Measurements from ENCODE around the gene RASIP1. TPM values are rescaled to one million over a fixed set of nuclear protein-coding genes. Genes with fewer than 3 reads are reported as not detected.

Gene RASIP1
- total RNA-seq, 2 experiments from 2014 or later: not detected

DNA sequence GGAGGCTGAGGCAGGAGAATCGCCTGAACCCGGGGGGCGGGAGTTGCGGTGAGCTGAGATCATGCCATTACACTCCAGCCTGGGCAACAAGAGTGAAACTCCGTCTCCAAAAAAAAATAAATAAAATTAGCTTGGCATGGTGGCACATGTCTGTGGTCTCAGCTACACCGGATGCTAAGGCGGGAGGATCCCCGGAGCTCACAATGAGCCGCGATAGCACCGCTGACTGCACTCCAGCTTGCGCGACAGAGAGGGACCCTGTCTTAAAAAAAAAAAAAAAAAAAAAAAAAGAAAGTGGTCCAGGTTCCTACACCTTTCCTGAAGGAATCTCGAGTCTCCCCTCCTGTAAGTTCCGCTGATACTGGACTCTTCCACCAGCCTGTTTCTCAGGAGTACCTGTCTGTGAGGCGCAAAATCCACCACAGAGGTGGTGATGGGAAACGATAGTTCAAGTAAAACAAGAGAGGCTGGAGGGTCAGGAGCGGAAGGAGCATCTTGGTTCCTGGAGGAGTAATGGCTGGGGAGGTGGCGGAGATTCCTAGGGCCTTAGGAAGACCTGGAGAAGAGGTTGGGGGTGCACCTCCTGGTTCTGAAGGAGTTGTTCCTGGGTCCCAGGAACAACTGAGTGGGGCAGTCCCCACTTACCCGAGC is 11.6 kb upstream of the RASIP1 start:
- DNase-seq: no peak
- peak overlapping the region; percentile 45 for H3K4me3 Mint-ChIP-seq
- CTCF ChIA-PET: interaction anchor here (0.6 to 1.2 kb wide), 2 partner anchors 9 to 36 kb away, joined by 4 to 6 read pairs; no protein-coding TSS in a partner anchor

DNA sequence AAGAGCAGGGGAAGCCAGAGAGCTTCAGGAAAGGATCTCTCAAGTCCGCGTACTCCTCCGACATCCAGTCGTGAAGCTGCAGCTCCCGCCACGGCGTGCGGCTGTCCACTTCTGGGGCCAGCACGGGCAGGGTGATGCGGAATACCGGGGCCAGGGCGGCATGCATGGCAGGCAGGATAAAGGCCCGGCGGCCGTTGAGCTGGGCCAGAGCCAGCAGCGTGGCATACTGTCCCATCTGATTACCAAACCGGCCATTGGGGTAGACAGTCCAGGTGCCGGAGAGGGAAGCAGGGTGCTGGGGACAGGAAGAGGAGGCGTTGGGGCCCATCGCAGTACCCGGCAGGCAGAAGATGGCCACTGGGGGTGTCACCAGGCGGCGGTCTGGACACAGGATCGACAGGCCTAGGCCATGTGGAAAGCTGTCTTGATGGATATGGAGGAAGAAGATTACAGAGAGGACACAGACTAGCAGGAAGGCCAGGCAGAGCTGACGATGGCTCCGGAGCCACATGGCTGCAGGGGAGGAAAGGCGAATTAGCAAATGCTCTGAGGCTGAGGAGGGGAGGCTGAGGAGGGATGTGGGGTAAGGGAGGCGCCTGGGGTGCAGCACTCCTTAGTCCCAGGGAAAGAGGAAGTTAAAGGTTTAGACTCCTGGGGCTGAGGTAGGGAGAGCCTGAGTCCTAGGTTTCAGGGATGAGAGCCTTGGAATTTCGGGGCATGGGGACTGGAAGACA is 10.5 kb upstream of the RASIP1 start:
- CTCF ChIA-PET: interaction anchor here (1.2 kb wide), 1 partner anchor 37 kb away, joined by 4 read pairs; no protein-coding TSS in a partner anchor

More for the DNA sequence above, 11.6 kb upstream of the RASIP1 start:
- H3K27ac Mint-ChIP-seq: no peak overlapping the region
- peak; percentile 13 for ATAC-seq
- no peaks in the 10 kb centered on the region for H3K36me3 Mint-ChIP-seq
- H3K27me3 Mint-ChIP-seq: peaks cover 36% of the 10 kb centered on the region
- H3K4me1 Mint-ChIP-seq: peaks cover 15% of the 10 kb centered on the region
- no peaks in the 10 kb centered on the region for H3K9me3 Mint-ChIP-seq (ENCODE audit: low read depth)

DNA sequence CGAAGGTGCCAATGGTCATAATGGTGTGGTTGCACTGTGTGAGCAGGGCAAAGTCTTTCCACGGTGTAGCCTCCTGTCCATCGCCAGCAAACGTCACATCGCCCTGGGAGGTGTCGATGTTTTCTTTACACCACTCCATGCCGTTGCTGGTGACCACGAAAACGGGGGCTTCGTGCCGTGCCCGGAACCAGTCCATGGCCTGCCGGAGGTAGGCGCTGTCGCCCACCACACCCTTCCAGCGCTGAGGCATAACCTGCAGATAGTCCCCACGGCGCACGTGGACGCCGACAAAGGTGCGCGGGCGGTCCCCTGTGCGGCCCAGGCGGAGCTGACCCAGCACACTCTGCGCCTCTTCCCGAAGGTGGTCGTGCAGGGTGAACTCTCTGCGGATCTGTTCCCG is 9.9 kb upstream of the RASIP1 start:
- Mint-ChIP-seq H3K9me3 (ENCODE audit: low read depth) (no peaks in the 10 kb centered on the region), H3K4me1 (peaks cover 18% of the 10 kb centered on the region), H3K27ac (no peak overlapping the region), H3K4me3 (no peak overlapping the region), H3K27me3 (peaks cover 41% of the 10 kb centered on the region), H3K36me3 (no peaks in the 10 kb centered on the region)
- no peak for DNase-seq
- no peak for ATAC-seq
- CTCF ChIA-PET: no interaction called here

More for the DNA sequence above, 10.5 kb upstream of the RASIP1 start:
- Mint-ChIP-seq H3K4me1 (peaks cover 18% of the 10 kb centered on the region), H3K9me3 (ENCODE audit: low read depth) (no peaks in the 10 kb centered on the region), H3K4me3 (no peak overlapping the region), H3K27me3 (peaks cover 40% of the 10 kb centered on the region), H3K27ac (no peak overlapping the region), H3K36me3 (no peaks in the 10 kb centered on the region)
- ATAC-seq: no peak
- no peak for DNase-seq

DNA sequence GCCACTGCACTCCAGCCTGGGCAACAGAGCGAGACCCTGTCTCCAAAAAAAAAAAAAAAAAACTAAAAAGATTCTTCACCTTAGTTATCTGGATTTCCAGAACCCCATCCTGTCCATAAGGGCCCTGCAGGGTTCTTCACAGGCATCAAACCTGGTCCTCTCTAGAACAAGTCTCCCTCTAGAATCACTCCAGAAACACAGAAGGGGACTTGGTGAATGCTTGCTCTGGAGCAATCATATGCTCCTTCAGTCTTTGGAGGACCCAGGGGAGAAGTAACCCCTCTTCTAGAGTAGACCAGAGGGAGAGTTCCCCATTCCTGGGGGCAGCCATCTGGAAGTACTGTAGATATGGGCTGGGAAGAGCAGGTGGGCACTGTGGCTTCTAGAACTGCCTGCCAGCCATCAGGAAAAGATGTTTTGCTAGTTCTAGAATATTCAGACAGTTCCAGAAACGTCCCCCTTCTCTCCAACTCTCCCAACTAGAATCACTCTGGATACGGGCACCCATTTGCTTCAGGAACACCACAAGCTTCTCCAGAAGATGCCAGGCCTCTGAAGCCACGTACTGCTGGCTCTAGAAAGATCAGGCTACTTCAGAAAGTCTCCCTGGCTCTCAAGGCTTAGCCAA is 9.3 kb upstream of the RASIP1 start:
- no peak for DNase-seq
- CTCF ChIA-PET: interaction anchor here (1.6 kb wide), 1 partner anchor 11 kb away, joined by 6 read pairs; no protein-coding TSS in a partner anchor
- Mint-ChIP-seq H3K4me3 (no peak overlapping the region), H3K27me3 (peaks cover 38% of the 10 kb centered on the region), H3K27ac (no peak overlapping the region), H3K4me1 (peaks cover 18% of the 10 kb centered on the region), H3K36me3 (no peaks in the 10 kb centered on the region), H3K9me3 (ENCODE audit: low read depth) (no peaks in the 10 kb centered on the region)
- no peak for ATAC-seq

DNA sequence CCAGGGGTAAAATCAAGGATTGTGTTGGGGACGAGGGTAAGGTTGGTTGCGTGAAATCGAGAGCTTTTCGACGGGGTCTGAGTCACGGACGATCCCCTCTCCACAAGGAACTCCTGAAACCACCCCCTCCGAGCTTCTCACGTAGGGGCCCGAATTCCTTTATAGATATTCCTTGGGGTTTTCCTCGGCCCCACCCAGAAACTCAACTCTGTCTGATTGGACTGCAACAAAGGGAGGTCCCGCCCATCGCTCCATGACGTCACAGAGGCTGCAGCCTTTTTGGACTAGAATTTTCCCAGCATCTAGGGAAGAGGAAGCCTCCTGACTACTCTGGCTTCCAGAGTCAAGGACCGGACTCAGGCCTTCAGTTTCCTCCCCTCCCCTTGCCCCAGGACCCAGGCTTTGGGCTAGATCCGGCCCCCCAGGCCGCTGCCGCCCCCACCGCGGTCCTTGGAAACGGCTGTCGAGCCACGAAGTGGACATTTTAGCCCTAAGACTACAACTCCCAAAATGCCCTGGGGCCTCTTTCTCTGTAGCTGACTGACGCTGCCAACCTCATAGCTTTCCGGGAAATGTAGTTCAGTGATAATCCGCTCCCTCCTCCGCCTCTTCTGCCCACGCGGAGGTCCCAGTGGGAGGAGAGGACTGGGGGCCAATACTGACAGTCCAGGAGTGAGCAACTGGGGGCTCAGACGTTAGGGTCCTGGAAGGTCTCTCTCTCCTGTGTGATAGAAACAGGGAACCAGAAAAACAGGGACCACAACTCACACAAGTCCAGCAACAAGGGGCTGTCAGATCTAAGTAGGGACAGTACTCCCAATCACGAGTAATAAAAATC is 6.5 kb upstream of the RASIP1 start, which contains the start of gene IZUMO1:
Gene IZUMO1, minus strand, starts transcription at position 172 of the 838 bp plus-strand sequence. CDS start 1,050 bp downstream, outside the sequence.
- H3K4me1 Mint-ChIP-seq: peaks cover 9% of the 10 kb centered on the region
- CTCF ChIA-PET: interaction anchor here (1.0 to 1.2 kb wide), 3 partner anchors 8 to 96 kb away, joined by 3 to 6 read pairs (median 3); no protein-coding TSS in a partner anchor
- H3K27ac Mint-ChIP-seq: no peak within 1 kb of the TSS
- peak within 1 kb of the TSS; percentile 22 for H3K4me3 Mint-ChIP-seq
- H3K9me3 Mint-ChIP-seq (ENCODE audit: low read depth): no peaks in the 10 kb centered on the region
- peaks cover 19% of the 10 kb centered on the region for H3K27me3 Mint-ChIP-seq
- peak; percentile 79 for ATAC-seq
- peak; percentile 72 for DNase-seq
- no peaks in the 10 kb centered on the region for H3K36me3 Mint-ChIP-seq

DNA sequence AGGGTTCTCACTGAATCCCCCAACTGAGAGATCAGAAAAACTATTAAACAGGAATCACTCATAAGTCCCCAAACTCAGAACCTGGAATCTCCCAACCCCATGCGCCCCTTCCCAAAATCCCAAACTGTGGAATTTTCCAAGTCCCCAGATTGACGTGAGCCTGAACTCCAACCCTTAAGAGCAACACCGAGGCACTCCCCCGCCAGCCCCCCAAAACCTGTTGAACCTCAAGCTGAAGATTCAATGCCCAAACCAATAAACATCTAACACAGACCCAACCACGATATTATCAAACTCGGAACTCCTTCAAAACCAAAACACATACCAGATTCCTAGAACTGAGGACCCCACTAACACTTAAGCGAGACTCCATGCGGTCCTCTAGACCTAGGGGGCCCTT is 5.7 kb upstream of the RASIP1 start:
- peaks cover 9% of the 10 kb centered on the region for H3K4me1 Mint-ChIP-seq
- ATAC-seq (no peak), DNase-seq (no peak)
- H3K9me3 Mint-ChIP-seq (ENCODE audit: low read depth): no peaks in the 10 kb centered on the region
- H3K27ac Mint-ChIP-seq: no peak overlapping the region
- no peaks in the 10 kb centered on the region for H3K36me3 Mint-ChIP-seq
- CTCF ChIA-PET: no interaction called here
- peaks cover 19% of the 10 kb centered on the region for H3K27me3 Mint-ChIP-seq
- H3K4me3 Mint-ChIP-seq: no peak overlapping the region

DNA sequence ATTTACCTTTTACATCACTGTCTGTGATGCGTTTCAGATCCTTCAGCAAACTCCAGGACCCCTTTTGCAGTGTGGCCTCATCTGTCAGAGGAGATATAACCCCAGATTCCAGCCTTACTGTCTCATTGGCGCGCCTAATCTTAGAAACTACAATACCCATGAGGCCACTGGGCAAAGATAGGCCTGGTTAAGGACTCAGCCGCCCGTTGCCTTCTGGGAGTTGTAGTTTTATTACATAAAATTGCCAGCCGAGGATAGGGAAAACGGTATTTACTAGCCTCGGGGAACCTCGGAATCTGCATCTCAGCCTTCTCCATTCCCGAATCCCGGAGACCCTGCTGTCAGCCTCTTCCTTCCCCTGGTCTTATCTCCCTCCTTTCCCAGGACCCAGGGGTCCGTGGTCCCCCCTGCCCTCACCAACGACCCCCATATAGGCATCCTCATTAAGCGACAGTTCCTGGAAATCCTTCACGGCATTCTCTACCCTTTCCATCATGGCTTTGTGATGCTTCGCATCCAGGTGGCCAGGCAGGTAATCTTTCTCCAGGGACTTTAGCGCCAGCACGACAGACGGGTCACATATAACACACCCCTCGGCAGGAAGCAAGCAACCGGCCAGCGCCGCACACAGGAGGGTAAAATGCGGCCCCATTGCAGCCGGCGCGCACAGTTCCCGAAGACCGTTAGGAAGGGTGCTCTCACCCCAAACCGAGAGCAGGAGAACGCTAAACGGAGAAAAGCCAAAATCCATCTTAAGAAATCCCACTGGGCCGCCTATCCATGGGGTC is 5.0 kb upstream of the RASIP1 start:
- Mint-ChIP-seq H3K4me1 (peaks cover 8% of the 10 kb centered on the region), H3K9me3 (ENCODE audit: low read depth) (no peaks in the 10 kb centered on the region), H3K4me3 (no peak overlapping the region), H3K27ac (no peak overlapping the region), H3K27me3 (peaks cover 24% of the 10 kb centered on the region), H3K36me3 (no peaks in the 10 kb centered on the region)
- DNase-seq: peak; percentile 73
- peak; percentile 78 for ATAC-seq
- CTCF ChIA-PET: interaction anchor here (1.3 kb wide), 1 partner anchor 91 kb away, joined by 6 read pairs; the partner anchor contains the start of gene HSD17B14

DNA sequence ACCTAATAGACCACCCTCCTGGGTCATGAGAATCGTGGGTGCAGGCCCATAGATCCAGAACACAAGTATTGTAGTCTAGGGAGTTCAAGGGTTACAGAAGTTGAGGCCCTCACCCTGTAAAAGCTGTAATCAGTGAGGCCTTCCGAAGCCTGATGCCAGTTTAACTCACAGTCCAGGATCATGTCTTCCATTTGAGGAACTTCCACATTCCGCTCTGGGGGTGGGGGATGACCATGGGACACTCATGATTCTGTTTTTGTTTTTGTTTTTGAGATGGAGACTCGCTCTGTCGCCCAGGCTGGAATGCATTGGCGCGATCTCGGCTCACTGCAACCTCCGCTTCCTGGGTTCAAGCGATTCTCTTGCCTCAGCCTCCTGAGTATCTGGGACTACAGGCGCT is 1.7 kb upstream of the RASIP1 start:
- CTCF ChIA-PET: interaction anchor here (0.8 kb wide), 1 partner anchor 114 kb away, joined by 3 read pairs; no protein-coding TSS in a partner anchor
- H3K4me1 Mint-ChIP-seq: peaks cover 17% of the 10 kb centered on the region
- ATAC-seq: no peak
- H3K27me3 Mint-ChIP-seq: peaks cover 27% of the 10 kb centered on the region
- no peak overlapping the region for H3K27ac Mint-ChIP-seq
- no peak overlapping the region for H3K4me3 Mint-ChIP-seq
- no peak for DNase-seq
- H3K9me3 Mint-ChIP-seq (ENCODE audit: low read depth): no peaks in the 10 kb centered on the region
- H3K36me3 Mint-ChIP-seq: no peaks in the 10 kb centered on the region

DNA sequence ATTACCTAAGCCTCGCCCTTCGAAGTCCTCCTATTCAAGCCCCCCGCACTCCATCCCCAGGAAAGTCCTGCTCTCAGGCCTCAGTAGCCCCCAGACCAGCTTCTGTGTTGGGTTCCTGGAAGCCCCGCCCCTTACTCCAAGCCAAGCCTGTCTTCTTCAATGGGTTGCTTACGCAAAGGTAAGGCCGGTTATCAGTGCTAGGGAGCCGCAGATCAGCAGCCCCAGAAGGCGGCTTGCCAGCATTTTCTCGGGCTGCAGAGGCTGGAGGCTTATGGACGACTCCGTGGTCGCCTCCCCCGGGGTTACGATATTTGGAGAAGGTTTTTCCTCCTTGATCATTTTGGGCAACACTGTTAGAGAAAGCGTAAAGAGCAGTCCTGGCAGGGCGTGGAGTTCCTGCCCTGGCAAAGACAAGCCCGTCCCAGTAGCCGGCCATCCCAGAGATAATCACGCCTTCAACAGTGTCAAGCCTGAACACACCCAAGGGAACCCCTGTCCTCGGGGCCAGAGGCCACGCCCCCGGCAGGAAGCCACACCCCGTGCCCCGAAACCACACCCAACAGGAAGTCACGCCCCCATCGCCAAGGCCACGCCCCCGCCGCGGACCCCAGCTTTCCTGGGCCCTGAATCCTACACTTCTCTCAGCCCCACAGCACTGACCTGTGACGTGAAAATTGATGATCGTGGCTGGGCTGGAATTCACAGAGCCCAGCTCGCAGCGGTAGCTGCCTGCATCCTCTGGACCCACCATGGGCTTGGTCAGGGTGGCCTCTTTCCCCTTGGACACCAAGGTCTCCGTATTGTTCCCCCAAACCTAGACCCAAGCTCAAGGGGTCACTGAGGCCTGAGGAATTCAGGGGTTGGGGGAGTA is 954 bp upstream of the RASIP1 start:
- H3K4me1 Mint-ChIP-seq: peaks cover 17% of the 10 kb centered on the region
- no peak overlapping the region for H3K4me3 Mint-ChIP-seq
- CTCF ChIA-PET: interaction anchor here (0.8 kb wide), 1 partner anchor 114 kb away, joined by 3 read pairs; no protein-coding TSS in a partner anchor
- H3K27me3 Mint-ChIP-seq: peaks cover 26% of the 10 kb centered on the region
- ATAC-seq: no peak
- no peak overlapping the region for H3K27ac Mint-ChIP-seq
- no peaks in the 10 kb centered on the region for H3K9me3 Mint-ChIP-seq (ENCODE audit: low read depth)
- DNase-seq: peak; percentile 55
- no peaks in the 10 kb centered on the region for H3K36me3 Mint-ChIP-seq

DNA sequence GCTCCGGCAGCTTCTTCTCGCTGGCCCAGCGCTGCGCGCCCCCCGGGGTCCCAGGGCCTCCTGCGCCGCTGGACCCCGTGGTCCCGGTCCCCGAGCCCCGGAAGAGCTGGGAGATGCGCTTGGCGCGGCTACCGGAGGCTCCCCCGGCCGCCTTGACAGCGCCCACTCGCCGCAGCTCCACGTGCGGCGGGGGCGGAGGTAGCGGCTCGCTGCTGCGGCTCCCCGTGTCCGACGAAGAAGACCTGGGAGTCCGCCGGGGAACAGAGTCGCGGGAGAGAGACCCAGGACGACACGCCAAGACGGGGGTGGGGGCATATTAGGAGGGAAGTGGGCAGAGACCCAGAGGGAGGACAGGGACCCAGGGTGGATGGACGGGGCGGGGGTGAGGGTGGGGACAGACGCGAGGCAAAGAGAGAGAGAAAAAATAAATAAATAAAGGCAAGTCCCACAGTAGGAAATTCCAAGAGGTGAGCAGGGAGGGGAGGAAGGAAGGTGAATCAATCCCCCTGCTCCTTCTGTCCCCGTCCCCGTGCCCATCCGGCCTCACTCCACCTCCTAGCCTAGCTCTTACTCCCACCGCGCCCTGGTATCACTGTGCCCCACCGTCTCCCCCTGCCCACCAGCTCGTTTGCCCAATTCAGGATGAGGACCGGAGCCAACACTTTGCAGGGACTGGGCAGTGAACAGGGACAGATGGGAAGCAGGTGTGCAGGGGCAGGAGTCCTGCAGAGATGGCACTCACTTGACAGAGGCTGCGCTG is 826 bp downstream of the RASIP1 start:
- Mint-ChIP-seq H3K27ac (no peak overlapping the region), H3K27me3 (peaks cover 17% of the 10 kb centered on the region), H3K9me3 (ENCODE audit: low read depth) (no peaks in the 10 kb centered on the region), H3K36me3 (no peaks in the 10 kb centered on the region), H3K4me3 (no peak overlapping the region), H3K4me1 (peaks cover 14% of the 10 kb centered on the region)
- no peak for DNase-seq
- CTCF ChIA-PET: interaction anchor here (0.7 to 4.3 kb wide), 14 partner anchors 7 to 358 kb away, joined by 3 to 42 read pairs (median 6); partner anchors contain the start of genes CA11, FGF21 and IZUMO1
- no peak for ATAC-seq
